GM18511 (cell line): ENCODE data around the gene FGFBP2.
"Not testable (repeated sequence)": the region's sequence is repeated elsewhere in the genome, so short reads cannot be mapped to it uniquely, and the experiment has no call there.

Source experiments
- ATAC-seq: cut with Tn5 transposase; IDR thresholded peaks from one replicate; pipeline ENCODE4 v1.9.1; 2021; ENCODE audit warnings: mild to moderate bottlenecking, moderate library complexity; ENCODE audit not compliant: unreplicated experiment

Gene FGFBP2

GRCh38 chr4:15931451-15932210 lies 31.3 kb downstream of the FGFBP2 start:
- ATAC-seq, result no peak

GRCh38 chr4:15930314-15930713 lies 32.7 kb downstream of the FGFBP2 start:
- no peak for ATAC-seq

GRCh38 chr4:15929540-15929939 lies 33.4 kb downstream of the FGFBP2 start:
- no peak for ATAC-seq

- no peak for ATAC-seq
Measured at GRCh38 chr4:15928883-15929282, 34.1 kb downstream of the FGFBP2 start.

GRCh38 chr4:15926486-15926885 lies 36.5 kb downstream of the FGFBP2 start:
- no peak for ATAC-seq

GRCh38 chr4:15925830-15926229 lies 37.1 kb downstream of the FGFBP2 start:
- no peak for ATAC-seq

GRCh38 chr4:15921592-15921932 lies 41.4 kb downstream of the FGFBP2 start:
- no peak for ATAC-seq

GRCh38 chr4:15920723-15921591 lies 42.0 kb downstream of the FGFBP2 start:
- no peak for ATAC-seq

- ATAC-seq, result no peak
Measured at GRCh38 chr4:15918484-15919129, 44.4 kb downstream of the FGFBP2 start.

- no peak for ATAC-seq
Measured at GRCh38 chr4:15917297-15917696, 45.7 kb downstream of the FGFBP2 start.

- not testable (repeated sequence) for ATAC-seq
Measured at GRCh38 chr4:15916358-15916757, 46.6 kb downstream of the FGFBP2 start.

GRCh38 chr4:15914736-15915135 lies 48.2 kb downstream of the FGFBP2 start:
- ATAC-seq, result no peak

- ATAC-seq, result no peak
Measured at GRCh38 chr4:15914291-15914690, 48.7 kb downstream of the FGFBP2 start.

- no peak for ATAC-seq
Measured at GRCh38 chr4:15913631-15913970, 49.4 kb downstream of the FGFBP2 start.

GRCh38 chr4:15912961-15913630 lies 49.9 kb downstream of the FGFBP2 start:
- no peak for ATAC-seq

- ATAC-seq, result no peak
Measured at GRCh38 chr4:15912236-15912635, 50.7 kb downstream of the FGFBP2 start.
